PC-3 (cell line): ENCODE results near the gene METTL16.

Experiments
- CTCF ChIP-seq: fragments of 300-600 bp; sonication (generic); conservative IDR thresholded peaks from 2 replicates; pipeline ENCODE4 v1.5.1; 2017; ENCODE audit warnings: antibody characterized with exemption, low read depth, mild to moderate bottlenecking, low read length
- EZH2phosphoT487 ChIP-seq: fragments of 300-600 bp; sonication (generic); IDR thresholded peaks from 2 replicates; pipeline ENCODE4 v1.6.1; 2018; ENCODE audit warnings: mild to moderate bottlenecking, antibody characterized with exemption, low read length, borderline replicate concordance

DNA sequence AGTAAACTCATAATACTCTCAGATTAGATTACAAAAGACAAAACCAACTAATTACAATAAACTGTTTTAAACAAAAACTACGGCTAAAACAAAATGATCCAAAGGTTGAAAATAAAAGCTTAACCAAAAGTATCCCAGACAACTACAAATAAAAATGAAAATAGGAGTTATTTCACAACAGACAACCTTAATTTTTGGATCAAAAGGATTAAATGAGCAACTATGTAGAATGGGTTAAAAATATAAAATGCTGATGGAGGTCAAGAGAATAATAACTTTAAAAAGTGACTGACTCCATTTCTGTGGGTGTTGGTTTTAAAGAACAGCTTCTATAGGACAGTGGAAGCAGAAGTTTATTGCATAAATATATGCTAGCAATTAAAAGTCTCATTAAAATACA is 28.6 kb downstream of the METTL16 start:
- TF ChIP-seq CTCF (no peak), EZH2phosphoT487 (no peak)
